ENCODE measurements around the gene IFI27. TPM values are rescaled to one million over a fixed set of nuclear protein-coding genes. Genes with fewer than 3 reads are reported as not detected.
A peak's percentile ranks its signal among the peaks of the same experiment; 100 is the strongest.

The IFI27 gene
- total RNA-seq, 1 donor from 2014 or later, result 3.7 TPM

DNA sequence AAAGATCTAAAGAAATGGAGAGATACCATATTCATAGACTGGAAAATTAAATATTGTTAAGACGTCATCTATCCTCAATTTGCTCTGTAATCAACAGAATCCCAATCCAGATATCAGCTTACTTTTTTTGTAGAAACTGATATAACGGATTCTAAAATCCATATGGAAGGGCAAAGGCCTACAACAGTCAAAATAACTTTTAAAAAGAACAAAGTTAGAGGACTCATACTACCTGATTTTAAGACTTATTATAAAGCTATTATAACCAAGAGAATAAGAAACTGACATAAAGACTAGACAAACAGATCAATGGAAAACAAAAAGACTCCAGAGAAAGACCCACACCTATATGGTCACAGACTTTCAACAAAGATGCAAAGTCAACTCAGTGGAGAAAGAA, 35.5 kb upstream of the IFI27 start:
- TF ChIP-seq, protein P1, sequence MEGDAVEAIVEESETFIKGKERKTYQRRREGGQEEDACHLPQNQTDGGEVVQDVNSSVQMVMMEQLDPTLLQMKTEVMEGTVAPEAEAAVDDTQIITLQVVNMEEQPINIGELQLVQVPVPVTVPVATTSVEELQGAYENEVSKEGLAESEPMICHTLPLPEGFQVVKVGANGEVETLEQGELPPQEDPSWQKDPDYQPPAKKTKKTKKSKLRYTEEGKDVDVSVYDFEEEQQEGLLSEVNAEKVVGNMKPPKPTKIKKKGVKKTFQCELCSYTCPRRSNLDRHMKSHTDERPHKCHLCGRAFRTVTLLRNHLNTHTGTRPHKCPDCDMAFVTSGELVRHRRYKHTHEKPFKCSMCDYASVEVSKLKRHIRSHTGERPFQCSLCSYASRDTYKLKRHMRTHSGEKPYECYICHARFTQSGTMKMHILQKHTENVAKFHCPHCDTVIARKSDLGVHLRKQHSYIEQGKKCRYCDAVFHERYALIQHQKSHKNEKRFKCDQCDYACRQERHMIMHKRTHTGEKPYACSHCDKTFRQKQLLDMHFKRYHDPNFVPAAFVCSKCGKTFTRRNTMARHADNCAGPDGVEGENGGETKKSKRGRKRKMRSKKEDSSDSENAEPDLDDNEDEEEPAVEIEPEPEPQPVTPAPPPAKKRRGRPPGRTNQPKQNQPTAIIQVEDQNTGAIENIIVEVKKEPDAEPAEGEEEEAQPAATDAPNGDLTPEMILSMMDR (IDR thresholded peaks at IDR 0.05; ENCODE audit: partially characterized antibody, unreplicated experiment), result no peak
- H3K4me1 Mint-ChIP-seq (ENCODE audit: low read depth, unreplicated experiment), result peaks cover 21% of the 10 kb centered on the region
- H3K9me3 Mint-ChIP-seq (ENCODE audit: unreplicated experiment), result peaks cover 16% of the 10 kb centered on the region
- H3K27me3 Mint-ChIP-seq (ENCODE audit: unreplicated experiment), result peaks cover 3% of the 10 kb centered on the region
- DNase-seq, result no peak
- no peak overlapping the region for H3K4me3 Mint-ChIP-seq (ENCODE audit: unreplicated experiment)
- H3K36me3 Mint-ChIP-seq (ENCODE audit: unreplicated experiment), result peaks cover 42% of the 10 kb centered on the region
- no peak overlapping the region for H3K27ac Mint-ChIP-seq (ENCODE audit: unreplicated experiment)

DNA sequence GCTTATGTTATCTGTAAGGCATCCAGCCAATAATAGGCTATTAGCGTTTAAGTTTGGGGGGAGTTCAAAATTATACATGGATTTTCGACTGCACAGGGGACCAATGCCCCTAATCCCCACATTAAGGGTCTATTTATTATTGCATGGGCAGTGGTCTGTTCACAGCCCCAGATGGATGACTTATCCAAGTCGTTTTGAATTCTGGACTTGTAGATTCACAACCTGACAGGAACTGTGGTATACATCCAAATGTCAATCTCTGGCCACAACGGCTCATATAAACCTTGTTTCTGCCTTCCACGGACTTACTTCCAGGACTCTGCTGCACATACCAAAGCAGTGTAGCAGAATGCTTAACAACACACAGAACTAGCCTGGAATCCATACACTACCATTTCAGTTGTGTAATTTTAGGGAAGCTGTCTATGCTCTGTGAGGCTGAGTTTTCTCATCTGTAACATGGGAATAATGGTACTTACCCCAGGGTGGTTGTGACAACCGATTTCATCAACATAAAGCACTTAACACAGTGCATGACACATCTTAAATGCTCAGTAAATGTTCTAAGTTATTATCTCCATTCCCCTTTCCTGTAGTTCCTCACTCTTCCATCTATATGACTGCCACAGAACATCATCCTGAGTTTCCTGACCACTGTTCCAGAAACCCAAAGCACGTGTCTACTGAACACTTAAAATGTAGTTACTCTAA, 33.3 kb upstream of the IFI27 start:
- Mint-ChIP-seq H3K27me3 (ENCODE audit: unreplicated experiment) (peaks cover 9% of the 10 kb centered on the region), H3K4me3 (ENCODE audit: unreplicated experiment) (peak overlapping the region; percentile 100), H3K27ac (ENCODE audit: unreplicated experiment) (no peak overlapping the region), H3K9me3 (ENCODE audit: unreplicated experiment) (peaks cover 18% of the 10 kb centered on the region), H3K4me1 (ENCODE audit: low read depth, unreplicated experiment) (peaks cover 24% of the 10 kb centered on the region), H3K36me3 (ENCODE audit: unreplicated experiment) (peaks cover 33% of the 10 kb centered on the region)
- DNase-seq, result no peak
- TF ChIP-seq, protein P1 (IDR thresholded peaks at IDR 0.05; ENCODE audit: partially characterized antibody, unreplicated experiment), result no peak

DNA sequence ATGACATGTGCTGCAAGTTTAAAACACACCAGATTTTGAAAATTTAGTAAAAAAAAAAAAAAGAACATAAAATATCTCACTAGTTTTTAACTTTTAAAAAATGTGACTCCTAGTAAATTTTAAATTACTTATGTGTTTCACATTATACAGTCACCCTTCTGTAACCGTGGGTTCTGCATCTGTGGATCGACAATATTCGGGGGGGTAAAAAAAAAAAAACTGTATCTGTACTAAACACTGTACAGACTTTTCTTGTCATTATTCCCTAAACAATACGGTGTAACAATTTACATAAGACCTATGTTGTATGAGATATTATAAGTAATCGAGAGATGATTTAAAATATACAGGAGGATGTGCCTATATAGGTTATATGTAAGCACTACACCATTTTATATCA, 32.7 kb upstream of the IFI27 start:
- Mint-ChIP-seq H3K36me3 (ENCODE audit: unreplicated experiment) (peaks cover 31% of the 10 kb centered on the region), H3K9me3 (ENCODE audit: unreplicated experiment) (peaks cover 18% of the 10 kb centered on the region), H3K4me1 (ENCODE audit: low read depth, unreplicated experiment) (peaks cover 24% of the 10 kb centered on the region), H3K27ac (ENCODE audit: unreplicated experiment) (no peak overlapping the region), H3K27me3 (ENCODE audit: unreplicated experiment) (peaks cover 9% of the 10 kb centered on the region), H3K4me3 (ENCODE audit: unreplicated experiment) (peak overlapping the region; percentile 100)
- TF ChIP-seq, protein P1 (IDR thresholded peaks at IDR 0.05; ENCODE audit: partially characterized antibody, unreplicated experiment), result no peak
- no peak for DNase-seq

DNA sequence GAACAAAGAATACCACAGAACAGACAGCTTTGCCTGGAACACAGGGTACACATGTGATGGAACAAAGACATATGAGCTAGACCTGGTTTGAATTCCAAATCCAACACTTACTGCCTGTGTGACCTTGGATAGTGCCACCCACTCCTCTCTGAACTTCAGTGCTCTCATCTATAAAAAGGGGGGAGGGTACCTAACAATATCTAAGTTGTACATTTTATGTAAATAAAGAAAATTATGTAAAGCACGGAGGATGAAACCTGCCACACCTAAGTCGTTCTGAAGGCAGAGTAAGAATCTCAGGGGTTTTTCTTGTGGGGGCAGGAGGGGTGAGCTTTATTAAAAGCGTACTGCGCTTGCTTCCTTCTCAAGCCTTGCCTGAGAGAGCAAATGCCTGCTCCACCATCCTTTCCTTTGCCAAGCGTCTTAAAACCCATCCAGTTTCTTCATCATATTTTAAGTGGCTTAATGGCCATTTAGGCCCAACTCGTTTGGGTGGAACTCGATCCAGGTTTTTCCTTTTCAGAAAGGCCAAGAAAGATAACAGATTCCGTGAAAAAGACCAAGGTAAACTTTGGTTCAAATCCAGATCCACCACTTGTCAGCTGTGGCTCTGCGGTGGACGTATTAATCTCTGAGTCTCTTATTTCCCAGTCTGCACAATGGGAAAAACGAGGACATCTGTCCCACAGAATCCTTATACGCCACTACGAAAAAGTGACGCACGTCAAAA, 30.5 kb upstream of the IFI27 start:
- H3K4me3 Mint-ChIP-seq (ENCODE audit: unreplicated experiment), result peak overlapping the region; percentile 100
- no peak for DNase-seq
- peaks cover 24% of the 10 kb centered on the region for H3K4me1 Mint-ChIP-seq (ENCODE audit: low read depth, unreplicated experiment)
- TF ChIP-seq, protein P1 (IDR thresholded peaks at IDR 0.05; ENCODE audit: partially characterized antibody, unreplicated experiment), result no peak
- H3K27ac Mint-ChIP-seq (ENCODE audit: unreplicated experiment), result peak overlapping the region; percentile 98
- peaks cover 23% of the 10 kb centered on the region for H3K36me3 Mint-ChIP-seq (ENCODE audit: unreplicated experiment)
- H3K9me3 Mint-ChIP-seq (ENCODE audit: unreplicated experiment), result peaks cover 15% of the 10 kb centered on the region
- H3K27me3 Mint-ChIP-seq (ENCODE audit: unreplicated experiment), result peaks cover 7% of the 10 kb centered on the region
